Measurements from ENCODE around the gene SREBF2.

GRCh38 chr22:41842996-41843970, 10.4 kb downstream of the SREBF2 start:
- TF ChIP-seq CTCF (IDR thresholded peaks at IDR 0.05; ENCODE audit: low read length) (no peak), EZH2 (IDR thresholded peaks at IDR 0.05; ENCODE audit: borderline replicate concordance, low read length) (no peak)
